Measurements from ENCODE around the gene POLG2.
"Not testable (repeated sequence)": the region's sequence is repeated elsewhere in the genome, so short reads cannot be mapped to it uniquely, and the experiment has no call there.

Gene POLG2

GRCh38 chr17:64441772-64442540, 54.9 kb downstream of the POLG2 start:
- DNase-seq: peak in 10 of 51 donors; percentile 2 to 31 (median 14)

GRCh38 chr17:64439956-64440355, 56.9 kb downstream of the POLG2 start:
- no peak for DNase-seq

- not testable (repeated sequence) for DNase-seq
These were observed 57.3 kb downstream of the POLG2 start for GRCh38 chr17:64439521-64439920.

- DNase-seq: no peak
These were observed 58.8 kb downstream of the POLG2 start for GRCh38 chr17:64437944-64438525.

GRCh38 chr17:64431534-64431933, 65.3 kb downstream of the POLG2 start:
- no peak for DNase-seq

- DNase-seq: not testable (repeated sequence)
These were observed 66.8 kb downstream of the POLG2 start for GRCh38 chr17:64430036-64430435.

- DNase-seq: no peak
These were observed 68.4 kb downstream of the POLG2 start for GRCh38 chr17:64428406-64428805.
